ENCODE data around the gene SSBP4.

SSBP4 gene

DNA sequence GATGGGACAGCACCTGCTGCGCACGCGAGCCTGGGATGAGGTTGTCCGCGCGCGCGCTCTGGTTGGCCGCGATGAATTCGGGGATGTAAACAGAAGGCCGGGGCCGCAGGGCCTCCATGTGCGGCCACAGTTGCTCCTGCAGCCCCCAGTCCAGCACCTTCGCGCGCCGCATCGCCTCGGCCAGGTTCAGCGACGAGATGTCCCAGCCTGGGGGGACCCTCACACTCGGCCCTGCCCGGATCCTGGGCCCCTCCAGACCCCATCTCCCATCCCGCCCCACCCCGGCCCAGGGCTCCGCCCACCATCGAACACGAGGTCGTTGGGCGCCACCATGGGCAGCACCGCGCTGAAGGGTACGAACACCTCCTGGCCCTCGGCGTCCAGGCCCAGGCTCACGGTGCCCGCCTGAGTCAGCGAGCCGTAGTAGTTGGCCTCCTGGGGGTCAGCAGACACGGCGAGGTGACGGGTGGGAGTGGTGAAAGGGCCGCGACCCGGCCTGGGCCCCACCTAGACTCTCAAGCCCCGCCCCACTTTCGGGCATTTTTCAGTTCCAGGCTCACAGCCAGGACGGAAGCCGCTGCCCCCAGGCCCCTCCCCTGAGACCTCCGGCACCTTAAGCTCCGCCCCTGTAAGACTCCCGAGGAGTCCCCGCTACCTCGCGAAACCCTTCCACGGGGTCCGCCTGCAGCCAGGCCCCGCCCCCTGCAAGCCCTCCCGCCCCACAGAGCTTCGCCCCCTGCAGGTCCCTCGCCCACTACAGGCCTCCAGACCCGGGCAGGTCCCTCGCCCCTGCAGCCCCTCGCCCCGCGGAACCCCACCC, 17.7 kb downstream of the SSBP4 start (continued):
- TF ChIP-seq, protein P1, sequence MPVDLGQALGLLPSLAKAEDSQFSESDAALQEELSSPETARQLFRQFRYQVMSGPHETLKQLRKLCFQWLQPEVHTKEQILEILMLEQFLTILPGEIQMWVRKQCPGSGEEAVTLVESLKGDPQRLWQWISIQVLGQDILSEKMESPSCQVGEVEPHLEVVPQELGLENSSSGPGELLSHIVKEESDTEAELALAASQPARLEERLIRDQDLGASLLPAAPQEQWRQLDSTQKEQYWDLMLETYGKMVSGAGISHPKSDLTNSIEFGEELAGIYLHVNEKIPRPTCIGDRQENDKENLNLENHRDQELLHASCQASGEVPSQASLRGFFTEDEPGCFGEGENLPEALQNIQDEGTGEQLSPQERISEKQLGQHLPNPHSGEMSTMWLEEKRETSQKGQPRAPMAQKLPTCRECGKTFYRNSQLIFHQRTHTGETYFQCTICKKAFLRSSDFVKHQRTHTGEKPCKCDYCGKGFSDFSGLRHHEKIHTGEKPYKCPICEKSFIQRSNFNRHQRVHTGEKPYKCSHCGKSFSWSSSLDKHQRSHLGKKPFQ (tag by site-specific recombination; IDR thresholded peaks at IDR 0.05) = no peak
- TF ChIP-seq, protein P2, sequence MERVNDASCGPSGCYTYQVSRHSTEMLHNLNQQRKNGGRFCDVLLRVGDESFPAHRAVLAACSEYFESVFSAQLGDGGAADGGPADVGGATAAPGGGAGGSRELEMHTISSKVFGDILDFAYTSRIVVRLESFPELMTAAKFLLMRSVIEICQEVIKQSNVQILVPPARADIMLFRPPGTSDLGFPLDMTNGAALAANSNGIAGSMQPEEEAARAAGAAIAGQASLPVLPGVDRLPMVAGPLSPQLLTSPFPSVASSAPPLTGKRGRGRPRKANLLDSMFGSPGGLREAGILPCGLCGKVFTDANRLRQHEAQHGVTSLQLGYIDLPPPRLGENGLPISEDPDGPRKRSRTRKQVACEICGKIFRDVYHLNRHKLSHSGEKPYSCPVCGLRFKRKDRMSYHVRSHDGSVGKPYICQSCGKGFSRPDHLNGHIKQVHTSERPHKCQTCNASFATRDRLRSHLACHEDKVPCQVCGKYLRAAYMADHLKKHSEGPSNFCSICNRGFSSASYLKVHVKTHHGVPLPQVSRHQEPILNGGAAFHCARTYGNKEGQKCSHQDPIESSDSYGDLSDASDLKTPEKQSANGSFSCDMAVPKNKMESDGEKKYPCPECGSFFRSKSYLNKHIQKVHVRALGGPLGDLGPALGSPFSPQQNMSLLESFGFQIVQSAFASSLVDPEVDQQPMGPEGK (tag by site-specific recombination; IDR thresholded peaks at IDR 0.05) = peak; percentile 92
- no peak for TF ChIP-seq ZNF664 (tag by site-specific recombination; IDR thresholded peaks at IDR 0.05)
- 0 out of 2 replicates have a peak, but pooled peaks have one; percentile 58 for TF ChIP-seq ZNF561 (tag by site-specific recombination; IDR thresholded peaks at IDR 0.05; ENCODE audit: borderline replicate concordance)
- TF ChIP-seq GLIS2 (tag by site-specific recombination; IDR thresholded peaks at IDR 0.05) = peak; percentile 93
- peak; percentile 31; the same call in 1 of the 2 replicates for TF ChIP-seq SP7 (tag by site-specific recombination; IDR thresholded peaks at IDR 0.05)
- peak; percentile 89 for TF ChIP-seq KLF1 (tag by site-specific recombination; IDR thresholded peaks at IDR 0.05)
- peak; percentile 73 for TF ChIP-seq SP2 (tag by site-specific recombination; IDR thresholded peaks at IDR 0.05)
- TF ChIP-seq SCRT1 (tag by site-specific recombination; IDR thresholded peaks at IDR 0.05; ENCODE audit: borderline replicate concordance) = 0 out of 2 replicates have a peak, but pooled peaks have one; percentile 4
- TF ChIP-seq ZIC2 (tag by site-specific recombination; IDR thresholded peaks at IDR 0.05) = peak; percentile 19
- TF ChIP-seq ZNF792 (tag by site-specific recombination; IDR thresholded peaks at IDR 0.05) = peak; percentile 85

DNA sequence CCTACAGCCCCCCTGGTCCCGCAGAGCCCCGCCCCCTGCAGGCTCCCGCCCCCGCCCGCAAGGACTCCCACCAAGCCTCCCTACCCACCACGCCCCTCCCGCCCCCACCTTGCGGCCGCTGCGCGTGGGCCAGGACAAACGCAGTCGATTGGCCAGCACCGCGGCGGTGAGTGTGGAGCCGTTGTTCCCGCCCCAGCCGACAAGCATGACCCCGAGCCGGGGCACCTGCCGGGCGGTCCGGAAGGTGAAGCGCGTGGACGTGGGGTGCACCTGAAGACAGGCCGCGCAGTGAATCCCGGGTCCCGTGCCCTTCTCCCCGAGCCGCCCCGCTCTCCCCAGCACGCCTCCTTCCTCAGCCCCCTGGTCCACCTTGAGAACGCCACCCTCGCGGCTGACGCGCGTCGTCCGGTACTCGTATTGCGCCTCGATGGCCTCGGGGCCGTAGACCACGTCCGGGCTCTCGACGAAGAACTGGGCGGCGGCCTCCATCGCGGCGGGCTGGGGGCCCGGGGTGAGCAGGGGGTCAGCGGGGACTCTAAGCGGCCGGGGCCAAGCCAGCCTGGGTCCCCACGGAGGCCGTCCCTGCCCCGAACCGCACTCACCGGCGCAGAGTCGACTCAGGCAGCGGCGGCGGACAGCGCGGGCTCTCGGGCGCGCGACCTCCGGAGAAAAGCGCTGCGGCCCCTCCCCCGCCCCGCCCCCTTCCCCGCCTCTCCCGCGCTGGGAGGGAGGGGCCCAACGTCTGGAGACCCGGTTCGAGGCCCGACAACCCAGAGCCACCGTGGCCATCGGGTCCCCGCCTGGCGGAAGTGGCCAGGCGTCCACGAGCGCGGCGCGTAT, 18.5 kb downstream of the SSBP4 start, which contains the start of gene ISYNA1:
ISYNA1 (minus strand) TSS at position 643 of the 840 bp plus-strand sequence; CDS start at position 489, 154 bp downstream.
- Histone ChIP-seq H3K4me3 (ENCODE audit: low read depth, low read length) (peak within 1 kb of the TSS; percentile 56), H3K9me3 (ENCODE audit: control insufficient read depth, insufficient read depth, low read depth, low read length) (no peaks in the 10 kb centered on the region), H3K4me1 (ENCODE audit: control insufficient read depth, insufficient read depth, low read length) (peaks cover 17% of the 10 kb centered on the region), H3K27ac (ENCODE audit: extremely low read depth, low read depth, low read length) (peak within 1 kb of the TSS; percentile 94), H3K36me3 (ENCODE audit: control insufficient read depth in 2 of 2, insufficient read depth in 1 of 2, low read length in 2 of 2) (peaks cover 5 to 24% of the 10 kb centered on the region in 2 experiments; a peak in 2 of 3 replicates)
- ChIA-PET POLR2A (interaction anchor here (0.7 to 1.8 kb wide), 8 partner anchors 9 to 156 kb away, joined by 3 to 6 read pairs (median 4); partner anchors contain the start of genes JUND and SSBP4), CTCF (no interaction called here)
- TF ChIP-seq, protein P3, sequence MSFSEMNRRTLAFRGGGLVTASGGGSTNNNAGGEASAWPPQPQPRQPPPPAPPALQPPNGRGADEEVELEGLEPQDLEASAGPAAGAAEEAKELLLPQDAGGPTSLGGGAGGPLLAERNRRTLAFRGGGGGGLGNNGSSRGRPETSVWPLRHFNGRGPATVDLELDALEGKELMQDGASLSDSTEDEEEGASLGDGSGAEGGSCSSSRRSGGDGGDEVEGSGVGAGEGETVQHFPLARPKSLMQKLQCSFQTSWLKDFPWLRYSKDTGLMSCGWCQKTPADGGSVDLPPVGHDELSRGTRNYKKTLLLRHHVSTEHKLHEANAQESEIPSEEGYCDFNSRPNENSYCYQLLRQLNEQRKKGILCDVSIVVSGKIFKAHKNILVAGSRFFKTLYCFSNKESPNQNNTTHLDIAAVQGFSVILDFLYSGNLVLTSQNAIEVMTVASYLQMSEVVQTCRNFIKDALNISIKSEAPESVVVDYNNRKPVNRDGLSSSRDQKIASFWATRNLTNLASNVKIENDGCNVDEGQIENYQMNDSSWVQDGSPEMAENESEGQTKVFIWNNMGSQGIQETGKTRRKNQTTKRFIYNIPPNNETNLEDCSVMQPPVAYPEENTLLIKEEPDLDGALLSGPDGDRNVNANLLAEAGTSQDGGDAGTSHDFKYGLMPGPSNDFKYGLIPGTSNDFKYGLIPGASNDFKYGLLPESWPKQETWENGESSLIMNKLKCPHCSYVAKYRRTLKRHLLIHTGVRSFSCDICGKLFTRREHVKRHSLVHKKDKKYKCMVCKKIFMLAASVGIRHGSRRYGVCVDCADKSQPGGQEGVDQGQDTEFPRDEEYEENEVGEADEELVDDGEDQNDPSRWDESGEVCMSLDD (tag by site-specific recombination; IDR thresholded peaks at IDR 0.05) = peak; percentile 67
- TF ChIP-seq SCRT1 (tag by site-specific recombination; IDR thresholded peaks at IDR 0.05; ENCODE audit: borderline replicate concordance) (no peak), OSR2 (tag by site-specific recombination; IDR thresholded peaks at IDR 0.05) (no peak), ZNF747 (tag by site-specific recombination; IDR thresholded peaks at IDR 0.05) (no peak), ZNF555 (tag by site-specific recombination; conservative IDR thresholded peaks at IDR 0.05) (no peak), ZBTB8A (tag by site-specific recombination; IDR thresholded peaks at IDR 0.05) (peak; percentile 6), SP7 (tag by site-specific recombination; IDR thresholded peaks at IDR 0.05) (peak; percentile 14; the same call in 1 of the 2 replicates)
- TF ChIP-seq, protein P4, sequence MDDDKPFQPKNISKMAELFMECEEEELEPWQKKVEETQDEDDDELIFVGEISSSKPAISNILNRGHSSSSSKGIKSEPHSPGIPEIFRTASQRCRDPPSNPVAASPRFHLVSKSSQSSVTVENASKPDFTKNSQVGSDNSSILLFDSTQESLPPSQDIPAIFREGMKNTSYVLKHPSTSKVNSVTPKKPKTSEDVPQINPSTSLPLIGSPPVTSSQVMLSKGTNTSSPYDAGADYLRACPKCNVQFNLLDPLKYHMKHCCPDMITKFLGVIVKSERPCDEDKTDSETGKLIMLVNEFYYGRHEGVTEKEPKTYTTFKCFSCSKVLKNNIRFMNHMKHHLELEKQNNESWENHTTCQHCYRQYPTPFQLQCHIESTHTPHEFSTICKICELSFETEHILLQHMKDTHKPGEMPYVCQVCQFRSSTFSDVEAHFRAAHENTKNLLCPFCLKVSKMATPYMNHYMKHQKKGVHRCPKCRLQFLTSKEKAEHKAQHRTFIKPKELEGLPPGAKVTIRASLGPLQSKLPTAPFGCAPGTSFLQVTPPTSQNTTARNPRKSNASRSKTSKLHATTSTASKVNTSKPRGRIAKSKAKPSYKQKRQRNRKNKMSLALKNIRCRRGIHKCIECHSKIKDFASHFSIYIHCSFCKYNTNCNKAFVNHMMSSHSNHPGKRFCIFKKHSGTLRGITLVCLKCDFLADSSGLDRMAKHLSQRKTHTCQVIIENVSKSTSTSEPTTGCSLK (tag by site-specific recombination; IDR thresholded peaks at IDR 0.05) = no peak
- TF ChIP-seq, protein P5, sequence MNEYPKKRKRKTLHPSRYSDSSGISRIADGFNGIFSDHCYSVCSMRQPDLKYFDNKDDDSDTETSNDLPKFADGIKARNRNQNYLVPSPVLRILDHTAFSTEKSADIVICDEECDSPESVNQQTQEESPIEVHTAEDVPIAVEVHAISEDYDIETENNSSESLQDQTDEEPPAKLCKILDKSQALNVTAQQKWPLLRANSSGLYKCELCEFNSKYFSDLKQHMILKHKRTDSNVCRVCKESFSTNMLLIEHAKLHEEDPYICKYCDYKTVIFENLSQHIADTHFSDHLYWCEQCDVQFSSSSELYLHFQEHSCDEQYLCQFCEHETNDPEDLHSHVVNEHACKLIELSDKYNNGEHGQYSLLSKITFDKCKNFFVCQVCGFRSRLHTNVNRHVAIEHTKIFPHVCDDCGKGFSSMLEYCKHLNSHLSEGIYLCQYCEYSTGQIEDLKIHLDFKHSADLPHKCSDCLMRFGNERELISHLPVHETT (tag by site-specific recombination; IDR thresholded peaks at IDR 0.05) = 0 out of 2 replicates have a peak, but pooled peaks have one; percentile 21
- TF ChIP-seq, protein P6, sequence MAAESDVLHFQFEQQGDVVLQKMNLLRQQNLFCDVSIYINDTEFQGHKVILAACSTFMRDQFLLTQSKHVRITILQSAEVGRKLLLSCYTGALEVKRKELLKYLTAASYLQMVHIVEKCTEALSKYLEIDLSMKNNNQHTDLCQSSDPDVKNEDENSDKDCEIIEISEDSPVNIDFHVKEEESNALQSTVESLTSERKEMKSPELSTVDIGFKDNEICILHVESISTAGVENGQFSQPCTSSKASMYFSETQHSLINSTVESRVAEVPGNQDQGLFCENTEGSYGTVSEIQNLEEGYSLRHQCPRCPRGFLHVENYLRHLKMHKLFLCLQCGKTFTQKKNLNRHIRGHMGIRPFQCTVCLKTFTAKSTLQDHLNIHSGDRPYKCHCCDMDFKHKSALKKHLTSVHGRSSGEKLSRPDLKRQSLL (tag by site-specific recombination; IDR thresholded peaks at IDR 0.05) = 0 out of 2 replicates have a peak, but pooled peaks have one; percentile 8
- TF ChIP-seq, protein P7, sequence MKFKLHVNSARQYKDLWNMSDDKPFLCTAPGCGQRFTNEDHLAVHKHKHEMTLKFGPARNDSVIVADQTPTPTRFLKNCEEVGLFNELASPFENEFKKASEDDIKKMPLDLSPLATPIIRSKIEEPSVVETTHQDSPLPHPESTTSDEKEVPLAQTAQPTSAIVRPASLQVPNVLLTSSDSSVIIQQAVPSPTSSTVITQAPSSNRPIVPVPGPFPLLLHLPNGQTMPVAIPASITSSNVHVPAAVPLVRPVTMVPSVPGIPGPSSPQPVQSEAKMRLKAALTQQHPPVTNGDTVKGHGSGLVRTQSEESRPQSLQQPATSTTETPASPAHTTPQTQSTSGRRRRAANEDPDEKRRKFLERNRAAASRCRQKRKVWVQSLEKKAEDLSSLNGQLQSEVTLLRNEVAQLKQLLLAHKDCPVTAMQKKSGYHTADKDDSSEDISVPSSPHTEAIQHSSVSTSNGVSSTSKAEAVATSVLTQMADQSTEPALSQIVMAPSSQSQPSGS (tag by site-specific recombination; IDR thresholded peaks at IDR 0.05; ENCODE audit: low read depth) = no peak
